ENCODE data around the gene JDP2.

GRCh38 chr14:75442166-75442565, 14.3 kb downstream of the JDP2 start:
- TF ChIP-seq CTCF (IDR thresholded peaks at IDR 0.05) (no peak), EP300 (IDR thresholded peaks at IDR 0.05) (no peak)
